Measurements from ENCODE around the gene KRT83.

The KRT83 gene
- total RNA-seq: 0 to 0.05 reads per million in 2 donors

GRCh38 chr12:52320784-52321400 is at the start of gene KRT83:
TSS of gene KRT83 (minus strand) at chr12:52321398. CDS start at chr12:52321335, 63 bp downstream.
- DNase-seq: no peak

DNA sequence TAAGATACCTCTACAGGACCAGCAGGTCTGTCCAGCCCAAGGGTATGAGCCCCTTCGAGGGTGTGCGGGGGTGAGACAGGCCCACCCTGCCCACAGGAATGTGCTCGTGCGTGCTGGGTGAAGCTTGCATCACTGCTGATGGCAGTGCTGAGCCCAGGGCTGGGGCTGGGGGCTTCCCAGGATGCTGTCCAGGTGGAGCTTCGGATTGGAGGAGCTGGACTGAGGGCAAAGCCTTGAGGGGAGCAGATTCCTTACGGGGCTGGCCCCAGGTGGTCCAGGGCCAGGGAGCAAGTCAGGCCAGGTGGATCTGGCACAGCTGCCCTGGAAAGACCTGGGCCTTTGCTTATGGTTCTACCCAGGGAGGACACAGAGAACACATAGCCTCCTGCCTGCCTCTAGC is 48.6 kb upstream of the KRT83 start:
- DNase-seq: no peak

- DNase-seq: no peak
Measured at GRCh38 chr12:52369211-52369610, 48.0 kb upstream of the KRT83 start.

DNA sequence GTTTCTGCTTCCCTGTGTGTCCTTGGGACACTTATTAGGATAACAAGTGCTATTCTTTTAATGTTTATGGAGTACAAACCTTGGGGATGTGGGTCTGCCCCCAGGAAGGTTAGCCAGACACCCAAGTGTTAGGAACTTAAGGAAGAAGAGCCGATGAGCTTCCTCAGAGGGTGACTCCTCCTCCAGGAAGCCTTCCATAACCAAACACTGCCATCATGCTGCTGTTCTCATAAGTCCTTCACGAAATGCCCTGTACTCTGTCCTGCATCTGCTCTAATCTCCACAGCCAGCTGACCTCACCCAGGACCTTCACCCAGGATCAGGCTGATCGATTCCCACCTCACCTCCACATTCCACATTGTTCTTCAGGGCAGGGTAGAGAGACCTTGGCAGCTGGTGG is 47.3 kb upstream of the KRT83 start:
- no peak for DNase-seq

DNA sequence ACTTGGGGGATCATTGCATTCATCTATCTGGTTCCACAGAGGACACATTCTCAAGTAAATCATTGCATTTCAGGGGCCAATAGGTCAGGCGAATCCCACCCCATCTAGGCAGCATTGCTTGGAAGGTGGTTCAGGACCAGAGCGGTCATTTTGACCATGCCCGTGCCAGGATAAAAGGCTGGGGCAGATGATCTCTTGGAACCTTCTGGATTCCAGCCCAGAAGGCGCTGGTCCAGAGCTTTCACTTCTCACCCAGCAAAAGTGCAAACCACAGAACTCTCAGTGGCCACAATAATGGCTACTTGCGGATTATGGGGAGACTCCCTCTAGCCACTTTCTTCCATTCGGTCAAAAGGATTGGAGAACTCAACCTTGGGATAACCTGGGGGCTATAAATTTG is 46.7 kb upstream of the KRT83 start:
- no peak for DNase-seq

DNA sequence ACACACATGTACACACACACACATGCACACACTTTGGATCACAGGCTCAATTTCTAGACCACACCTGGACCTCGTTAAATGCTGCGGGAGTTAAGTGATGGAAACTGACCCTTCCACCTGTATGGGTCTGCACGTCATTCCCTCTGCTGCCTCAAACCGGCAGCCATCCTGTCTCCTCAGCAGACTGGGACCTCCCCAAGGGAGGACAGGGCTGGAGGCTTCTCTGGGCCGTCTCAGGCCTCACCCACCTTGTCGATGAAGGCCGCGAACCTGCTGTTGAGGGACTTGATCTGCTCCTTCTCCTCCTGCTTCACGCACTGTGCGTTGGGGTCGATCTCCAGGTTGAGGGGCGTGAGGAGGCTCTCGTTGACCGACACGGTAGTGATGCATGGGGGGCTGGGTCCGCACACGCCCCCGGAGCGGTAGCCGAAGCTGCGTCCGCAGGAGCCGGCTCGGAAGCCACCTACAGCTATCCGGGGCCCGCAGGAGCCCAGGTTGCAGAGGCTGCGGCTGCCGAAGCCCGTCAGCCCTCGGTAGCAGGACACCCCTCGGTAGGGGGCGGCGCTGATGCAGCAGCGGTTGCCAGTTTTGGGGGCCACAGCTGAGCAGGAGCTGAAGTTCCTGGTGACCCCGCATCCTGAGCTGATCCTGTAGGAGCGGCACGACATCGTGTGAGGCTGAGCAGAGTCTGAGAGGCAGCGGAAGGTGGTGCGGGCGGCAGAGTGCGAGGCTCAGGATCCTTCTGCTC is 45.7 kb upstream of the KRT83 start, which contains the start of gene KRT85:
KRT85 (minus strand) TSS at position 744 of the 748 bp plus-strand sequence; CDS start at position 668, 76 bp downstream.
- DNase-seq: no peak

DNA sequence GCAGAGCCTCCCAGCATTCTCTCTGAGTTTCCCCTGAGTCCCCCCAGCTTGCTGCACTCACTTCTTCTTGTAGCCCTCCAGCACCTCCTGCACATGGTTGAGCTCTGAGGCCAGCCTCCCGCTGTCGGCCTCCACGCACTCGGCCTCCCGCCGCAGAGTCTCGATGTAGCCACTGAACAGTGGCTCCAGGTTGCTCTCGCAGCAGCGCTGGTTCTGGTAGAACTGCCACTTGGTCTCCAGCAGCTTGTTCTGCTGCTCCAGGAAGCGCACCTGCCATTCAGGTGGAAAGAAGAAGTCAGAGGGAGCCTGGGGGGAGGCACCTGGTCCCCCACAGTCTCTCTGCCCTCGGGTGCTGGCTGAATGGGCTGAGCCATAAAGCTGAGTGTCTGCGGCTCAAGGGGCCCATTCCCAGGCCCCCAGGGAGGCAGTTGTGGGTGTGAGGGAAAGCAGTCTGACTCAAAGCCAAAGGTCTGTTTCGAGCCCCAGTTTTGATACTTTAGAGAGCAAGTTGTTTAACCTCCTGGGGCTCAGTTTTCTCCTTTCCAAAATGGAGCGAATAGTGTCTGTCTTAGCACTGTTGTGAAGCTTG is 43.8 kb upstream of the KRT83 start:
- no peak for DNase-seq

- DNase-seq: no peak
Measured at GRCh38 chr12:52364061-52364460, 42.9 kb upstream of the KRT83 start.

- DNase-seq: no peak
Measured at GRCh38 chr12:52363111-52363679, 42.0 kb upstream of the KRT83 start.

- no peak for DNase-seq
Measured at GRCh38 chr12:52362118-52362726, 41.0 kb upstream of the KRT83 start.

DNA sequence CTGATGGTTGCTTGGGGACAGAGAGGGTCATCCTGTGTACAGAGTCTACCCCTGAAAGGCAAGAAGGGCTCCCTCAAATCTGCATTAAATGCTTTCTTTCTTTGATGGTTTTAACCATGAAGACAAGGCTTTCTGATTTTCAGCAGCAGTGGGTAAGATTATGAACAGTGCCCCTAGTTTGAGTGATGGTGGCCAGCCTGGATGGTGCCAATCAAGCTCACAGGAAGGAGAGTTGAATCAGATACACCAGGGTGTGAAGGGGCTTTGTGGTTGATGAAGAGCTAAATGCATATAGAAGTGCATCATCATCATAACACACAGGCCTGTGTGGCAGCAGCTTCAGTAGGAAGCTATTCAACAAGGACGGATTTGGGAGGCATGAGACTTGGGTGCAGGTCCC is 40.4 kb upstream of the KRT83 start:
- DNase-seq: no peak

- DNase-seq: no peak
Measured at GRCh38 chr12:52360663-52361271, 39.6 kb upstream of the KRT83 start.

- no peak for DNase-seq
Measured at GRCh38 chr12:52360106-52360662, 39.0 kb upstream of the KRT83 start.

GRCh38 chr12:52359621-52360061 is 38.4 kb upstream of the KRT83 start:
- DNase-seq: no peak

GRCh38 chr12:52358575-52359350 is 37.6 kb upstream of the KRT83 start:
- DNase-seq: no peak

DNA sequence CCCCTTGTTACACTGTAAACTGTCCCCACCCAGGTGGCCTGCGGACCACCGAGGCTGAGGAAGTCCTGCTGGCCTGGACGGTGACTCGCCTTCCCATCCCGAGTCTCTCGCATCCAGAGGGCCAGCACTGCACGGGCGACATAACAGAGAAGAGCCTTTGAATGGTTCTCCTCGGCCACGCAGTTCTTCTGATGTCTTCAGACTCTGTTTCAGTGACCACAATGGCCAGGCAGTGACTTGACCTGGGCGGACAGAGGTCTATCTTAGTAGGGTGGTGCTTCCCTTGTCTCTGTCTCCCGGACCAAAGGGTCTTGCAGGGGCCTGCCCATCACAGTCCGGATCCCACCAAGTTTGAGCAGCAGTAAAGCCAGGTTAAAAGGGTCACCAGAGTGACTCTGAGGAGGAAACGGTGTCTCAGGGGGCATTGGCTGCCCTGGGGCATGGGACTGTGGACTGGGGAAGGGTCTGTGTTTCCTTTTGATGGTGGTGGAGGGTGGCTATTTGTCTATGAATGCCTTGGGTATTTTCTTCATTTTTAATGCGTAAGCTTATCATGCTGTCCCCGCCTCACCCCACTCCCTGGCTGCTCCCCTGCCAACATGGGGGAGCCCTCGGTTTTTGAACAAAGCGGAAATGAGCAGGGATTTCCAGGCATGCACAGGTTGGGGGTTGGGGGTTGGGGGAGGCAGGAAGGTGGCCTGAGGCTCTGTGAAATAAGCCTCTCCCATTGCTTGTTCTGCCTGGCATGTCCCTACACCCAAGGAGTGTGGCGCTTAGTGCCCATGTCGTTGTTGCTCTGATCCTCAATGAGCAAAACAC is 35.8 kb upstream of the KRT83 start:
- no peak for DNase-seq

DNA sequence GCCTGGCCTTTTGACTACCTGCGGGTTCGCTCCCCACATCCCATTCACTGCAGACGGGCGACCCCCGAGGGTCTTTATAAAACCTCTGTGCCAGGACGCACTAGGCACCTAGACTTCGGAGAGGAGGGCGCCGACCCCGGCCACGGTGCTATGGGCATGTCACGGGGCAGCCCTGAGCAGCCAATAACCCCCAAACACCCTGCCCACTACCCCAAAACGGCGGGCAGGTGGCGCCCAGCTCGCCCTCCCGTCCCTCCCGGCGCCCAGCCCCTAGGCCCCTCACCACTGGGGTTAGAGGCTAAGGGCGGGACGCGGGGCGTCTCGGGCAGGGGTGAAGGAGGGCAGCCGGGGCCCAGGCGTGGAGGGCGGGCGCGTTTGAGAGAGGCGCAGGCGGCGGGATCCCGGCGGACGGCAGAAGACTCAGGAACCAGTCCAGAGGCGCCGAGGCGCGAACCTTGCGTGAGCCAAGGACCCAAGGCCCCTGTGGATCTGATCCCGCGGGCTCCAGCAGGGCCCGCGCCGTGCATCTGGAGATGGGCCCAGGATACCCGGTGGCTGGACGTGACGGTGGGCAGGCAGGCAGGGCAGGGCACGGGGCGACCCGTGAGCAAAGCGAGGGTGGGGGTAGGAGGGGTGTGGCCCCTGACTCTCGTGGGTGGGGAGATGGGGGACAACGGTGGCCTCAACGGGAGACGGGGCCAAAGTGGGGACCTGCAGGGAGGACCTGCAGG is 35.0 kb upstream of the KRT83 start:
- no peak for DNase-seq

DNA sequence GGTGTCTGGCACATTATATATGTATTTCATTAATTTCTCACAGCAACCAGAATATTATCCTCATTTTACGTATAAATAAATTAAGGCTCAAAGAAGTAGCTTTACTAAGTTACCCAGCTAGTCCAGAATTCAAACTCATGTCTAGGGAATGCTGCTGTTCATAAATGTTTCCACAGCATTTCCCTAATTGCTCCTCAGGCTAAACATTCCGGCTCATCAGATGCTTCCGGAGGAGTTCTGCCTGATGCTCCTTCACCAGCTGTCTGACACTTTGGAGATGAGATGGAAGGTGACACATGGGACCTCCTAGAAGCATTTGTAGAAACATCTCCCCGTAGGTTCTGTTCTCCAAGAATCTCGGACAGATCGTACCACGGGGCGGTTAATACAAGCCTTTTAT is 34.0 kb upstream of the KRT83 start:
- DNase-seq: no peak

DNA sequence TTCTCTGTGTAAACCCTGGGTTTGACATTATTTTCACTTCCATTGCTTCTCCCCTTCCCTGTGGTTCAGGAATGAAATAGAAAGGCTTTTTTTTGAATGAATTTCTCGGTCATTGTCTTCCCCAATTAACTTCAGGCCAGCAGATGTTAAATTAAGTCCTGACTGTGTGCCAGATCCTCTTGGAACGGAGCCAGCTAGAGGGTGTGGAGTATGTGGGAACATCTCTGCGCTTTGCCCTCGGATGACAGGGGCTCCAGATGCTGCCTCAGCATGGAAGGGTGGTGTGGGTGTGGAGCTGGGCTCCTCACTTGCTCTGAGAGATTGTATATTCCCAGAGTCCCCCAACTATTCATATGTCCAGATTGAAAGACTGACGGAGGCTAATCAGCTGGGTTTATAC is 33.0 kb upstream of the KRT83 start:
- DNase-seq: no peak

- no peak for DNase-seq
Measured at GRCh38 chr12:52353766-52354165, 32.6 kb upstream of the KRT83 start.
